Chondrocyte (in vitro differentiated cells): ENCODE results near the gene TMEM37. TPM values are rescaled to one million over a fixed set of nuclear protein-coding genes. Genes with fewer than 3 reads are reported as not detected.

ENCODE experiments used
- DNase-seq: peaks from one replicate; pipeline ENCODE4 v3.0.0; 2021; ENCODE audit warnings: mixed read lengths, low spot score
- H3K27ac Mint-ChIP-seq: one replicate; pipeline ENCODE4 v1.8.0; 2021; ENCODE audit warnings: mild to moderate bottlenecking, moderate library complexity, mixed read lengths; ENCODE audit not compliant: unreplicated experiment
- H3K27me3 Mint-ChIP-seq: 2 replicates; pipeline ENCODE4 v1.8.0; 2021; ENCODE audit warnings: low read depth, mixed read lengths
- H3K36me3 Mint-ChIP-seq: 2 replicates; pipeline ENCODE4 v1.8.0; 2021; ENCODE audit warnings: low read depth, mixed read lengths
- H3K4me1 Mint-ChIP-seq: 2 replicates; pipeline ENCODE4 v1.8.0; 2021; ENCODE audit warnings: low read depth, mild to moderate bottlenecking, mixed read lengths
- H3K4me3 Mint-ChIP-seq: one replicate; pipeline ENCODE4 v1.8.0; 2021; ENCODE audit warnings: mild to moderate bottlenecking, moderate library complexity, mixed read lengths; ENCODE audit not compliant: unreplicated experiment
- H3K9me3 Mint-ChIP-seq: 2 replicates; pipeline ENCODE4 v1.8.0; 2021; ENCODE audit warnings: low read depth, mixed read lengths
- total RNA-seq: library from RNA; stranded (reverse); gene quantifications from 3 replicates; pipeline ENCODE4 v1.2.1, GENCODE V29; 2021
- TF ChIP-seq, protein P1 (sequence below): fragments of 200-600 bp; sonication (generic); IDR thresholded peaks from 2 replicates; pipeline ENCODE4 v1.5.0; 2021; ENCODE audit warnings: antibody characterized with exemption, mild to moderate bottlenecking, moderate library complexity

Gene TMEM37
- total RNA-seq, 1 donor from 2014 or later = 0.77 TPM

DNA sequence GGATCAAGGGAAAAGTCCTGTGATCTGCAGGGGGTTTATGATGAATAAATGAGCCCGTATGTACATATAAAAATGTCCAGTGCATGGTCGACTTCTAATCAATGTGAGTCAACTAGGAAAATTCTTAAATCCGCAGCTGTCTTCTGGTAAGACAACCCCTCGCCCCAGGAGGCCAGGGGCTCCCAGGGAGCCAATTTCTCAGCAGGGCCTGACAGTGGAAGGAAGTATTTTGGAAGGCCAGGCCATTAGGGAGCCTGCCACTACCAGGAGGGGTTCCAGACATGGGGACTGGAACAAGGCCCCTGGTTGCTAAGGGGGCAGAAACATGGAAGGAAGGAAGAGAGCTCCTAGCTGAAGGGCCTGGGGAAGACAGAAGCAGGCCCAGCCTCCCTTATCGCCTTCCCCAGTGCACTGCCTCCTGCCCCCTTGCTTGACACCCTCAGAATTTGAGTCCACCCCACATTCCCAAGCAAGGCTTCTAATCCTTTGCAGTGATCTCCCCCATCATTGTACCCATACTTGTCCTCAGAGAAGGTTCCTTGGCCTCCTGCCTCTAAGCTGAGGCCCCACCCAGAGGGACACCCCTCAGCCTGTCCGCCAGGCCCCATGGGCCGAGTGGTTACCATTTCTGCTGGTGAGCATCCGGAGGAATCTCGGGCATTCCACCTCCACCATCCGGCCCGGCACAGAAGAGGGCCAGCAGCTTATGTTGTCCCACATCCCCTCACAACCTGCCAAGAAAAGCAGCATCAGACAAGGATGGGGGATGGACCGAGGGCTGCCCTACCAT, 46.7 kb downstream of the TMEM37 start:
- TF ChIP-seq, protein P1, sequence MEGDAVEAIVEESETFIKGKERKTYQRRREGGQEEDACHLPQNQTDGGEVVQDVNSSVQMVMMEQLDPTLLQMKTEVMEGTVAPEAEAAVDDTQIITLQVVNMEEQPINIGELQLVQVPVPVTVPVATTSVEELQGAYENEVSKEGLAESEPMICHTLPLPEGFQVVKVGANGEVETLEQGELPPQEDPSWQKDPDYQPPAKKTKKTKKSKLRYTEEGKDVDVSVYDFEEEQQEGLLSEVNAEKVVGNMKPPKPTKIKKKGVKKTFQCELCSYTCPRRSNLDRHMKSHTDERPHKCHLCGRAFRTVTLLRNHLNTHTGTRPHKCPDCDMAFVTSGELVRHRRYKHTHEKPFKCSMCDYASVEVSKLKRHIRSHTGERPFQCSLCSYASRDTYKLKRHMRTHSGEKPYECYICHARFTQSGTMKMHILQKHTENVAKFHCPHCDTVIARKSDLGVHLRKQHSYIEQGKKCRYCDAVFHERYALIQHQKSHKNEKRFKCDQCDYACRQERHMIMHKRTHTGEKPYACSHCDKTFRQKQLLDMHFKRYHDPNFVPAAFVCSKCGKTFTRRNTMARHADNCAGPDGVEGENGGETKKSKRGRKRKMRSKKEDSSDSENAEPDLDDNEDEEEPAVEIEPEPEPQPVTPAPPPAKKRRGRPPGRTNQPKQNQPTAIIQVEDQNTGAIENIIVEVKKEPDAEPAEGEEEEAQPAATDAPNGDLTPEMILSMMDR = no peak
- no peaks in the 10 kb centered on the region for H3K36me3 Mint-ChIP-seq
- H3K27me3 Mint-ChIP-seq = peaks cover 7% of the 10 kb centered on the region
- H3K4me1 Mint-ChIP-seq = peaks cover 16% of the 10 kb centered on the region
- no peak for DNase-seq
- no peaks in the 10 kb centered on the region for H3K9me3 Mint-ChIP-seq
- H3K4me3 Mint-ChIP-seq = no peak overlapping the region
- H3K27ac Mint-ChIP-seq = no peak overlapping the region

DNA sequence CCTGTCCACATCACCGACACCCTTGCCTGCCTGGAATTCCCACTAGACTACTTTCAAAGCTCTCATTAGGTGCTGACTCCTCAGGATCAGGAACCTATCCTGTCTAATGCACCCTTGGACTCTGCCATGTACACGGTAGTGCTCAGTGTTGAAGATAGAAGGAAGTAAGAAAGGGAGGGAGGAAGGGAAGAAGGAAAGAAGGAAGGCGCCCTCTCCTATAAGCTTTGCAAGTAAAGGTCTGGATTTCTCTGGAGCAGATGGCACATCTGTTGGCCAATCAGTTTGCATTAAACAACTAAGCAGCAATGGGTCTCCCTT, 47.3 kb downstream of the TMEM37 start:
- Mint-ChIP-seq H3K27ac (no peak overlapping the region), H3K4me1 (peaks cover 21% of the 10 kb centered on the region), H3K36me3 (no peaks in the 10 kb centered on the region), H3K27me3 (peaks cover 7% of the 10 kb centered on the region), H3K9me3 (no peaks in the 10 kb centered on the region), H3K4me3 (no peak overlapping the region)
- DNase-seq = no peak
- TF ChIP-seq, protein P1 = no peak

DNA sequence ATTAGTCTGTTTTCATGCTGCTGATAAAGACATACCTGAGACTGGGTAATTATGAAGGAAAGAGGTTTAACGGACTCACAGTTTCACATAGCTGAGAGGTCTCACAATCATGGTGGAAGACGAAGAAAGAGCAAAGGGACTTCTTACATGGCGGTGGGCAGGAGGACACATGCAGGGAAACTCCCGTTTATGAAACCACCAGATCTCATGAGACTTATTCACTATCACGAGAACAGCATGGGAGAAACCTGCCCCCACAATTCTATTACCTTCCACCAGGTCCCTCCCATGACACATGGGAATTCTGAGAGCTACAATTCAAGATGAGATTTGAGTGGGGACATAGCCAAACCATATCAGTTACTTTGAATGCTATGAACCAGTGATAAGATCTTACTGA, 48.5 kb downstream of the TMEM37 start:
- H3K4me1 Mint-ChIP-seq = peaks cover 34% of the 10 kb centered on the region
- peaks cover 7% of the 10 kb centered on the region for H3K27me3 Mint-ChIP-seq
- H3K4me3 Mint-ChIP-seq = no peak overlapping the region
- H3K27ac Mint-ChIP-seq = no peak overlapping the region
- TF ChIP-seq, protein P1 = no peak
- no peaks in the 10 kb centered on the region for H3K9me3 Mint-ChIP-seq
- no peaks in the 10 kb centered on the region for H3K36me3 Mint-ChIP-seq
- no peak for DNase-seq

DNA sequence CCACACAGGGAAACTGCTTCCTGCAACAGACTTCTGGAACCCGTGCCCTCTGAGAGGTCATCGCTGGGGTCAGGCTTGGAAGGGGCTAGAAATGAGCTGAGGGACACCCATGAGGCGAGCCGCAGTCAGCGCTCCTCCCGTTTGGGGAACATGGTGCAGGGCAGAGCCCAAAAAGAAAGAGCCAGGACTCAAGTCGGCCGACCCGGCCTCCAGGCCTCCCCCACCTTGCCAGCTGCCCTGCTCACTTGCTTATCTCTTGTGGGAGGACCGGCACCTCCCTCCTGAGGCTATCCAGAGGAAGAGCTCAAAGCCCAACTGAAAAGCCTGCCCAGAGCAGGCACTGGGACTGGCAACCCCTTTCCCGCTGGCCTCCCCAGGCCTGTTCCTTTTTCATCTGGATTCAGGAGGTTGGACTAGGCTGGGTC, 49.1 kb downstream of the TMEM37 start:
- no peak overlapping the region for H3K27ac Mint-ChIP-seq
- H3K9me3 Mint-ChIP-seq = no peaks in the 10 kb centered on the region
- peaks cover 39% of the 10 kb centered on the region for H3K4me1 Mint-ChIP-seq
- no peaks in the 10 kb centered on the region for H3K36me3 Mint-ChIP-seq
- H3K4me3 Mint-ChIP-seq = no peak overlapping the region
- TF ChIP-seq, protein P1 = no peak
- peaks cover 7% of the 10 kb centered on the region for H3K27me3 Mint-ChIP-seq
- no peak for DNase-seq

DNA sequence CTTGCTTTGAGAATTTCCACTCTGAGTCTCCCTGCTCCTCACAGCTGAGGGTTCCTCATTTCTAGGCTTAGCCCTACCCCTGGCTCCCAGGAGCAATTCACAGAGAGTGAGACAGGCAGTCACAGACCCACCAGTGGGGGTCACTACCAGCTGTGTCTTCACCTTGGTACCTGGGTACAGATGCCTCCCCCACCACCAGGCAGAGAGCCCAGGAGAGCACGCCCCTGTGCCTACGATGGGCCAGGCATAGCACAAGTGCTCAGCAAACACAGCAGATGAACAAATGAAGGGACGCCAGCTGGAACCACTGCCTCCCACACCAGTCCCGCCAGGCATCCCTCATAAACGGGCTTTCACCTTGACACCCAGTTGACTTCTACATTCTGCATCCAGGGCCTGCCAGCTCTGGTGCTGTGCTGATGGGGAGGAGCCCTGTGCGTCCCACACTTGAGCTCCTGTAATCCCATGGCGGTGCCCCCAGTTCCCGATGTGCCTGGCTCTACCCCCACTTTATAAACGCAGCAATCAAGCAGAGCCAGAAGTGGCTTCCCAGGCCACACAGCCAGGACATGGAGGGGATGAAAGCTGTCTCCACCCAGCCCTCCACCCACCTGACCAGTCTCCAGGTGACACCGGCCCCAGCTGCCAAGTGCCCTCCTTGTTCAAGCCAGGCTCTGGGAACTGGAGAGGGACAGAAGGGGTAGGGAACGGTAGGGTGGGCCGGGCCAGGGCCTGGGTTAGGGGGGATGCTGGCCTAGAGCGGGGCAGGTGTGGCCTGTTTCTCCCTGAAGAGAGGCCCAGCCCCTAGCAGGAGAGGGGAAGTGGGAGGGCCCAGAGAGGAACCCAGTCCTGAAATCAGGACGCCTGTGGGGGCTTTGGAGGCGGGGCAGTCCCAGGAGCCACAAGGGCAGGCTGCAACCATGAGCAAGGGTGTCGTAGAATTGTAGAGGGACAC, 50.1 kb downstream of the TMEM37 start:
- Mint-ChIP-seq H3K36me3 (no peaks in the 10 kb centered on the region), H3K4me1 (peaks cover 46% of the 10 kb centered on the region), H3K27ac (no peak overlapping the region), H3K27me3 (peaks cover 2% of the 10 kb centered on the region), H3K9me3 (no peaks in the 10 kb centered on the region), H3K4me3 (no peak overlapping the region)
- DNase-seq = no peak
- TF ChIP-seq, protein P1 = no peak
